B cell (primary cell): ENCODE results near the gene CKAP2L. TPM values are rescaled to one million over a fixed set of nuclear protein-coding genes. Genes with fewer than 3 reads are reported as not detected.

Experiments used
- ATAC-seq: fragments of 200-7000 bp; cut with Tn5 transposase; one replicate; pipeline ENCODE4 v1.10.0; 2021; ENCODE audit warnings: low read depth, mild to moderate bottlenecking, moderate number of reproducible peaks, moderate library complexity
- CTCF ChIA-PET: fragments of 350-600 bp; sonication (Branson Sonifier 250); formaldehyde crosslinking; loops from one replicate; lab custom pipeline; 2021; ENCODE audit warnings: antibody characterized with exemption, inconsistent platforms; lab: Charles Lee
- POLR2A ChIA-PET: fragments of 350-600 bp; sonication (Branson Sonifier 250); formaldehyde crosslinking; loops from one replicate; lab custom pipeline; 2021; ENCODE audit warnings: antibody characterized with exemption; lab: Charles Lee
- DNase-seq: peaks from one replicate; pipeline ENCODE4 v3.0.0; 2013
- H2AFZ ChIP-seq: 2 replicates; pipeline ENCODE4 v1.6.1; 2012; ENCODE audit warnings: mild to moderate bottlenecking, low read depth, low read length; ENCODE audit not compliant: insufficient read depth, poor library complexity, severe bottlenecking
- H3K27ac ChIP-seq, 2 donors: 1 replicate in 1 of 2; 2 replicates in 1 of 2; pipeline ENCODE4 v1.5.1; 2012 to 2013; ENCODE audit warnings: low read length in 2 of 2, mild to moderate bottlenecking in 2 of 2, moderate library complexity in 1 of 2
- H3K27me3 ChIP-seq, 4 experiments: fragments of 200-600 bp in 1 of 4; sonication (generic) in 1 of 4; replicated peaks in 1 of 4; 1 replicate in 2 of 4; 2 replicates in 2 of 4; pipeline versions ENCODE4 v1.6.1 to v1.7.0; 2013 to 2016; ENCODE audit warnings: low read length in 3 of 4, mild to moderate bottlenecking in 2 of 4, mixed read lengths in 1 of 4, moderate library complexity in 1 of 4; ENCODE audit not compliant: insufficient read depth in 4 of 4, control insufficient read depth in 3 of 4; ENCODE audit errors: control extremely low read depth in 1 of 4
- H3K36me3 ChIP-seq, 2 experiments: replicated peaks in 1 of 2; 1 replicate in 1 of 2; 2 replicates in 1 of 2; pipeline versions ENCODE4 v1.6.1 to v1.7.1; 2013; ENCODE audit warnings: low read length in 1 of 2; ENCODE audit not compliant: insufficient read depth in 2 of 2, control insufficient read depth in 1 of 2; ENCODE audit errors: control extremely low read depth in 1 of 2, extremely low read depth in 1 of 2
- H3K4me1 ChIP-seq, 2 donors: fragments of 200-600 bp in 1 of 2; sonication (generic) in 1 of 2; 1 replicate in 1 of 2; 2 replicates in 1 of 2; pipeline versions ENCODE4 v1.5.1 to v1.6.1; 2013 to 2017; ENCODE audit warnings: low read length in 2 of 2; ENCODE audit not compliant: control insufficient read depth in 2 of 2, insufficient read depth in 2 of 2
- H3K4me2 ChIP-seq: replicated peaks from 2 replicates; pipeline ENCODE3; 2012; ENCODE audit warnings: mild to moderate bottlenecking, low read depth, low read length; ENCODE audit not compliant: poor library complexity, severe bottlenecking
- H3K4me3 ChIP-seq, 5 experiments: fragments of 200-600 bp in 1 of 5; sonication (generic) in 1 of 5; 1 replicate in 3 of 5; 2 replicates in 2 of 5; pipeline versions ENCODE4 v1.5.1 to v1.7.0; 2011 to 2016; ENCODE audit warnings: low read length in 4 of 5, mild to moderate bottlenecking in 4 of 5, low read depth in 2 of 5, control low read depth in 1 of 5, moderate library complexity in 1 of 5; ENCODE audit not compliant: insufficient read depth in 1 of 5; ENCODE audit errors: control extremely low read depth in 1 of 5, extremely low read depth in 1 of 5
- H3K79me2 ChIP-seq: fragments of 200-600 bp; sonication (generic); one replicate; pipeline ENCODE4 v1.6.0; 2016; ENCODE audit warnings: low read length; ENCODE audit not compliant: control insufficient read depth, insufficient read depth
- H3K9ac ChIP-seq: fragments of 200-600 bp; sonication (generic); 2 replicates; pipeline ENCODE4 v1.6.1; 2017; ENCODE audit warnings: mild to moderate bottlenecking, low read length, moderate library complexity
- H3K9me3 ChIP-seq, 3 donors: one replicate each; pipeline versions ENCODE4 v1.6.1 to v1.7.1; 2013; ENCODE audit warnings: low read length in 2 of 3; ENCODE audit not compliant: control insufficient read depth in 2 of 3, insufficient read depth in 1 of 3; ENCODE audit errors: control extremely low read depth in 1 of 3
- H4K20me1 ChIP-seq: 2 replicates; pipeline ENCODE4 v1.6.0; 2012; ENCODE audit warnings: mild to moderate bottlenecking, low read length; ENCODE audit not compliant: insufficient read depth, control insufficient read depth, poor library complexity, severe bottlenecking
- H3K27ac Mint-ChIP-seq: one replicate; pipeline ENCODE4 v1.8.0; 2021; ENCODE audit warnings: mixed read lengths
- H3K27me3 Mint-ChIP-seq: one replicate; pipeline ENCODE4 v1.8.0; 2021; ENCODE audit warnings: mixed read lengths
- H3K4me1 Mint-ChIP-seq: one replicate; pipeline ENCODE4 v1.8.0; 2021; ENCODE audit warnings: mixed read lengths
- H3K4me3 Mint-ChIP-seq: one replicate; pipeline ENCODE4 v1.8.0; 2021; ENCODE audit warnings: mixed read lengths
- H3K9me3 Mint-ChIP-seq: one replicate; pipeline ENCODE4 v1.8.0; 2022; ENCODE audit warnings: mixed read lengths; ENCODE audit not compliant: insufficient read depth
- CTCF ChIP-seq: fragments of 200-600 bp; IDR thresholded peaks from one replicate; pipeline ENCODE4 v1.8.0; 2022; ENCODE audit warnings: antibody characterized with exemption, mild to moderate bottlenecking
- EZH2 ChIP-seq: IDR thresholded peaks from 2 replicates; pipeline ENCODE4 v1.6.1; 2012; ENCODE audit warnings: borderline replicate concordance, low read depth, mild to moderate bottlenecking, moderate library complexity, low read length; ENCODE audit not compliant: insufficient read depth, poor library complexity, severe bottlenecking
- WGBS: methylation state at CpG from one replicate; pipeline ENCODE4 v1.1.5; 2013; ENCODE audit warnings: missing lambda C conversion rate; ENCODE audit not compliant: insufficient coverage; 5-methylcytosine and 5-hydroxymethylcytosine counted together
- intact Hi-C: fragments of 100-400 bp; cut with micrococcal nuclease; formaldehyde crosslinking; loops from one replicate; pipeline ENCODE4 v1.10.0; 2022
- polyA plus RNA-seq: library from polyadenylated mRNA; depleted of rRNA; stranded (reverse); fragments of >200 nt; gene quantifications from 2 replicates; pipeline ENCODE4 v1.2.3, GENCODE V29; 2012
- total RNA-seq, 2 donors: library from RNA; stranded (reverse); fragments of 120-200 nt in 1 of 2; gene quantifications; 1 replicate in 1 of 2; 2 replicates in 1 of 2; pipeline versions ENCODE4 v1.2.3 to v1.2.4, GENCODE V29; 2013 to 2022

The CKAP2L gene
- total and polyA plus RNA-seq, 2 donors (not counting 1 experiment from before 2014, with no cell fraction given), result 0.01 to 0.25 TPM

GRCh38 chr2:112783187-112783714 lies 18.8 kb upstream of the CKAP2L start:
- 100% methylated on average over 2 of the region's 3 CpGs for WGBS
- Mint-ChIP-seq H3K9me3 (no peaks in the 10 kb centered on the region), H3K4me1 (peaks cover 37% of the 10 kb centered on the region), H3K4me3 (peak overlapping the region; percentile 16), H3K27ac (no peak overlapping the region), H3K27me3 (no peaks in the 10 kb centered on the region)
- no peaks in the 10 kb centered on the region for H3K79me2 ChIP-seq
- H3K36me3 ChIP-seq, result no peaks in the 10 kb centered on the region
- DNase-seq (no peak), ATAC-seq (no peak)
- no peaks in the 10 kb centered on the region for H4K20me1 ChIP-seq
- peak overlapping the region; percentile 16 for H2AFZ ChIP-seq
- no peak overlapping the region for H3K27ac ChIP-seq
- ChIA-PET POLR2A (no interaction called here), CTCF (interaction anchor here (1.2 to 1.6 kb wide), 2 partner anchors 34 to 102 kb away, joined by 5 to 6 read pairs; no protein-coding TSS in a partner anchor)
- intact Hi-C loops, result loop anchor here (2.0 kb wide), 1 partner anchor 18 kb away; the partner anchor contains the start of gene CKAP2L
- H3K27me3 ChIP-seq, result no peaks in the 10 kb centered on the region
- no peak overlapping the region for H3K9ac ChIP-seq
- no peak overlapping the region for H3K4me3 ChIP-seq
- no peak for TF ChIP-seq CTCF
- TF ChIP-seq EZH2, result no peak
- H3K4me1 ChIP-seq, result peaks cover 20 to 26% of the 10 kb centered on the region in 2 donors
- no peaks in the 10 kb centered on the region for H3K9me3 ChIP-seq
- peak overlapping the region; percentile 52 for H3K4me2 ChIP-seq

DNA sequence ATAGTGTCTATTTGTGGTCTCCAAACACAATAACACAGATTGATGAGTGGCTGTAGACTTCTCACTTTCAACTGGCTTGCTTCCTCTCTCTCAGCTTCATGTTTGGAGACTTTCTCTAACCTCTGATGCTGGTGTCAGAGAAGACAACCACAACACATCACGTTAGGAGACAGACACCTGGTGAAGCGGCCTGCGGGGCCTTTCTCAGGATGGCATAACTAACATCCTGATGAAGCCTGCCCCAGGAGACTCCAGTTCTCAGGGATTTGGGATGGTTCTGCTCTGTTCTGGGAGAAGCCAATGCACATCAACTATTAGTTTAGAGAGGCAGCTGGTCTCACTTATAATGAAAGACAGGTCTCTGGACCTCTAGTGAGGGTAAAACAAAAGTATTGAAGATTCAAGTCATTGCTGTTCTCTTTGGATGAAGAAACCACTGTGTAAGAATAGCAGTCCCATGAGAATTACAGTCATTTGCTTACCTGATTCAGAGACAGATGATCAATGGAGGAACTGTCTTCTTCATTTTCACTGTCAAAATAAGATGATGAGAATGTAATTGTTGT lies 17.9 kb upstream of the CKAP2L start:
- POLR2A ChIA-PET, result no interaction called here
- H3K36me3 ChIP-seq, result no peaks in the 10 kb centered on the region
- TF ChIP-seq CTCF (no peak), EZH2 (no peak)
- Mint-ChIP-seq H3K4me3 (peak overlapping the region; percentile 60), H3K27me3 (peaks cover 3% of the 10 kb centered on the region), H3K4me1 (peaks cover 37% of the 10 kb centered on the region), H3K9me3 (no peaks in the 10 kb centered on the region), H3K27ac (peak overlapping the region; percentile 83)
- CTCF ChIA-PET, result interaction anchor here (0.5 to 1.6 kb wide), 5 partner anchors 17 to 103 kb away, joined by 3 to 6 read pairs (median 5); no protein-coding TSS in a partner anchor
- peak overlapping the region in 1 of 2 donors; percentile 66 for H3K27ac ChIP-seq
- H2AFZ ChIP-seq, result peak overlapping the region; percentile 42
- WGBS, result no CpG with 5 or more reads among the region's 3 CpGs
- H3K4me3 ChIP-seq, result no peak overlapping the region
- intact Hi-C loops, result loop anchor here (2.0 kb wide), 1 partner anchor 18 kb away; the partner anchor contains the start of gene CKAP2L
- H3K79me2 ChIP-seq, result no peaks in the 10 kb centered on the region
- H3K4me2 ChIP-seq, result peak overlapping the region; percentile 52
- DNase-seq (peak; percentile 42), ATAC-seq (peak; percentile 78)
- H3K9me3 ChIP-seq, result no peaks in the 10 kb centered on the region
- no peaks in the 10 kb centered on the region for H4K20me1 ChIP-seq
- peak overlapping the region; percentile 37 for H3K9ac ChIP-seq
- H3K27me3 ChIP-seq, result no peaks in the 10 kb centered on the region
- peaks cover 20 to 21% of the 10 kb centered on the region in 2 donors for H3K4me1 ChIP-seq
